ENCODE data around the gene CAMK1D. TPM values are rescaled to one million over a fixed set of nuclear protein-coding genes. Genes with fewer than 3 reads are reported as not detected.

Gene CAMK1D
- polyA plus RNA-seq, 3 donors: 2.2 to 9.7 (median 8.4) TPM

GRCh38 chr10:12413369-12413711, 64.0 kb downstream of the CAMK1D start:
- 96 to 100% (median 96%) methylated on average over 1 of the region's 1 CpG for WGBS, 3 donors
- H3K27ac ChIP-seq (ENCODE audit: low read depth, low read length): no peak overlapping the region

- WGBS, 3 donors: 51 to 57% (median 55%) methylated on average over 9 of the region's 9 CpGs
- no peak overlapping the region for H3K27ac ChIP-seq (ENCODE audit: low read depth, low read length)
Measured at GRCh38 chr10:12414278-12414989, 65.1 kb downstream of the CAMK1D start.

GRCh38 chr10:12416344-12417050, 67.2 kb downstream of the CAMK1D start:
- 43 to 77% (median 49%) methylated on average over 13 of the region's 13 CpGs for WGBS, 3 donors
- H3K27ac ChIP-seq (ENCODE audit: low read depth, low read length): no peak overlapping the region

- no peak overlapping the region for H3K27ac ChIP-seq (ENCODE audit: low read depth, low read length)
- 77 to 88% (median 85%) methylated on average over 6 of the region's 6 CpGs for WGBS, 3 donors
Measured at GRCh38 chr10:12417331-12417730, 68.0 kb downstream of the CAMK1D start.

- no peak overlapping the region for H3K27ac ChIP-seq (ENCODE audit: low read depth, low read length)
- 62 to 74% (median 73%) methylated on average over 7 of the region's 7 CpGs for WGBS, 3 donors
Measured at GRCh38 chr10:12418000-12418399, 68.7 kb downstream of the CAMK1D start.

DNA sequence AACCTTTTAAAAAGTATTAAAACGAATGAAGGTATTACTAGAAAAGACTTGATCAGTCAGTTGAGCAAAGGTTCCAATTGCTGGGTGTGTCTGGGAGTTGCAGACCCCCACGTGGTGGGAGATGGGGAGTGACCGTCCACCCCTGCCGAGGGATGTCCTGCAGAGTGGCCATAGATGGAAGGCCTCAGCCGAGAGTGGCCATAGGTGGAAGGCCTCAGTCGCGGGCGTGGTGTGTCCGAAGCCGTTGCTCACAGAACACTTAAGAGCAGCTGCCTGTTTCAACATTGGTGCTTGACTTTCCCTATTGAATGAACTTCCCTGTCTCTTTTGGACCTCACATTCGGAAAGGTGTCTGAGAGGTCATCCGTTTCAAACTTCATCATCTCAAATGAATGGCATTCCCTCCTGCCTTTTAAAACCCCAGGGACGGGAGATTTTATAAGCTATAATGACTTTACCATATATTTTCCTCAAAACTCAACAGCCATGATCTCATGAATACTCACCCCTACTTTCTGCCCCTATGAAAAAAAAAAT, 69.4 kb downstream of the CAMK1D start:
- WGBS, 3 donors: 74 to 91% (median 80%) methylated on average over 13 of the region's 13 CpGs
- no peak overlapping the region for H3K27ac ChIP-seq (ENCODE audit: low read depth, low read length)

- H3K27ac ChIP-seq (ENCODE audit: low read depth, low read length): no peak overlapping the region
- 32 to 78% (median 39%) methylated on average over 9 of the region's 9 CpGs for WGBS, 3 donors
Measured at GRCh38 chr10:12419262-12419847, 70.0 kb downstream of the CAMK1D start.

GRCh38 chr10:12420530-12421120, 71.3 kb downstream of the CAMK1D start:
- H3K27ac ChIP-seq (ENCODE audit: low read depth, low read length): no peak overlapping the region
- 33 to 93% (median 93%) methylated on average over 7 of the region's 7 CpGs for WGBS, 3 donors

- 91 to 98% (median 96%) methylated on average over 10 of the region's 10 CpGs for WGBS, 3 donors
- no peak overlapping the region for H3K27ac ChIP-seq (ENCODE audit: low read depth, low read length)
Measured at GRCh38 chr10:12422189-12422588, 72.8 kb downstream of the CAMK1D start.

DNA sequence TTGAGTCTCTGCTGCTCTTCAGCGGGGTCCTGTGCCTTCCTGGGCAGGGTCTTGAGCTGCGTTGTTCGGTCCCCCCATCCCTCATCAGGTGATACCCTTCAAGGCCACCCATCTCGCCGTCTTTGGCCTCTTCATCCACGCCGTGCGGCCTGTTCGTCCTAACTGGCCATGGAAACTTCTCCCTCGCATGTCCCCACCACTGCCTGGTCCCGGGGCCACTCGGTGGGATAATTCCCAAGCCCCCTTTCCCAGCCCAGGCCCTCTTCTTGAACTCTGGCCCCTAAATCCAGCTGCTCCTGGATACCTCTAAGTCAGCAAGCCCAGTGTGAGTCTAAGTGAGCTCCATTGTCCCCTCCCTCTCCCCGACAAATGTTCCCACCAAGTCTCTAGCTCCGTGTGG, 74.5 kb downstream of the CAMK1D start:
- 95 to 97% (median 96%) methylated on average over 14 of the region's 14 CpGs for WGBS, 3 donors
- no peak overlapping the region for H3K27ac ChIP-seq (ENCODE audit: low read depth, low read length)

- no peak overlapping the region for H3K27ac ChIP-seq (ENCODE audit: low read depth, low read length)
- 94 to 99% (median 96%) methylated on average over 8 of the region's 8 CpGs for WGBS, 3 donors
Measured at GRCh38 chr10:12427276-12427675, 77.9 kb downstream of the CAMK1D start.

- no peak overlapping the region for H3K27ac ChIP-seq (ENCODE audit: low read depth, low read length)
- 88 to 94% (median 88%) methylated on average over 16 of the region's 16 CpGs for WGBS, 3 donors
Measured at GRCh38 chr10:12428447-12429135, 79.2 kb downstream of the CAMK1D start.

DNA sequence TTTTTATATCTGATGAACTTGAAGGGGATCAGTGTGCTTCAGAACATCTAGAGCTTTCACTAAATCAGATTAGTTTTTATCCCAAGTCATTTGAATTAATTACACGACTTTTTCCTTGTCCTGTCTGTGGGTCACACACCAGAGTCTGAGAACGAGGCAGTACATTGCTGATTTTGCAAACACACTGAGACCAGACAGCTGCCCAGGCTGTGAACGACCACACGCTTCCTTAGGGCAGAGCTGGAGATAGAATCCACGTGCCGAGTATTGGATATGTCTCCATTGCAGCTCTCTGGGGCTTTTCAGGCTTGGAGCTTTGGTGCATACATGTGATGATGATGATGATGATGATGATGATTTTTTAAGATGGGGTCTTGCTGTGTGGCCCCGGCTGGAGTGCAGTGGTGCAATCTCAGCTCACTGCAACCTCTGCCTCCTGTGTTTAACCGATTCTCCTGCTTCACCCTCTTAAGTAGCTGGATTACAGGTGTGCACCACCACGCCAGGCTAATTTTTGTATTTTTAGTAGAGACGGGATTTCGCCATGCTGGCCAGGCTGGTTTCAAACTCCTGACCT, 81.1 kb downstream of the CAMK1D start:
- 76 to 80% (median 80%) methylated on average over 11 of the region's 11 CpGs for WGBS, 3 donors
- H3K27ac ChIP-seq (ENCODE audit: low read depth, low read length): no peak overlapping the region

- H3K27ac ChIP-seq (ENCODE audit: low read depth, low read length): no peak overlapping the region
- 62 to 77% (median 75%) methylated on average over 18 of the region's 18 CpGs for WGBS, 3 donors
Measured at GRCh38 chr10:12431151-12432101, 82.1 kb downstream of the CAMK1D start.

DNA sequence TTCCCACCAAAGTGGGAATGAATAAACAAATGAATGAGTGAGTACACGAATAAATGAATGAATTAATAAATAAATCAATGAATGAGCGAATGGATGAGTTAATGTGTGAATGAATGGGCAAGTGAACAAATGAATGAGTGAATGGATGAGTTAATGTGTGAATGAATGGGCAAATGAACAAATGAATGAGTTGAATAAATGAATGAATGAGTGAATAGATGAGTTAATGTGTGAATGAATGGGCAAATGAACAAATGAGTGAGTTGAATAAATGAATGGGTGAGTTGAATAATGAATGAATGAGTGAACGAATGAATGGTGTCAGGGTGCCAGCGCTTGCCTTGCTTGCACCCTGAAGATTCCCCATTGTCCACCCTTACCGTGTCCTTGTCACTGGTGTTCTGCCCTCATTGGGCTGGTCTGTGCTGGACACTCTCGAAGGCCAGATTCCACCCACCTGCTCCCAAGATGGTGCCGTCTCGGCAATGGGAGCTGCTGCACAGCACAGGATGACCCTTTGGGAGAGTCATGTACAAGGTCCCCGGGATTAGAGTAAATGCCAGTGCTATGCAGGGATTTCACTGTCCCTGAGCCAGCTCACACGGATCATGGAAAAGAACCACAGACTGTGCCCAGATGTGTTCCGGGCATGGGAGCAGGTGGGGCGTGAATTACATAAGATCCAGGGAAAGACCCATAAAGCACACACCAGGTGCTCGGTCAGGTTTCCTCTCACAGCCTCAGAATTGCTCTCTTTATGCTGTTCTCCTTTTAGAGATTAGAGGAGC, 83.2 kb downstream of the CAMK1D start:
- WGBS, 3 donors: 67 to 94% (median 93%) methylated on average over 13 of the region's 13 CpGs
- H3K27ac ChIP-seq (ENCODE audit: low read depth, low read length): no peak overlapping the region

- 44 to 86% (median 74%) methylated on average over 6 of the region's 6 CpGs for WGBS, 3 donors
- no peak overlapping the region for H3K27ac ChIP-seq (ENCODE audit: low read depth, low read length)
Measured at GRCh38 chr10:12434277-12434676, 84.9 kb downstream of the CAMK1D start.
